GM12875 (cell line): Measurements from ENCODE around the gene HOXA10.

ENCODE experiments used
- H3K4me3 ChIP-seq: one replicate; pipeline ENCODE4 v1.5.1; 2011; ENCODE audit warnings: low read depth, low read length, control low read depth
- CTCF ChIP-seq: IDR thresholded peaks from 2 replicates; pipeline ENCODE4 v1.5.1; 2011; ENCODE audit warnings: low read depth, mild to moderate bottlenecking, control low read depth, inconsistent platforms, low read length, moderate library complexity, borderline replicate concordance; ENCODE audit not compliant: insufficient read depth

Gene HOXA10

DNA sequence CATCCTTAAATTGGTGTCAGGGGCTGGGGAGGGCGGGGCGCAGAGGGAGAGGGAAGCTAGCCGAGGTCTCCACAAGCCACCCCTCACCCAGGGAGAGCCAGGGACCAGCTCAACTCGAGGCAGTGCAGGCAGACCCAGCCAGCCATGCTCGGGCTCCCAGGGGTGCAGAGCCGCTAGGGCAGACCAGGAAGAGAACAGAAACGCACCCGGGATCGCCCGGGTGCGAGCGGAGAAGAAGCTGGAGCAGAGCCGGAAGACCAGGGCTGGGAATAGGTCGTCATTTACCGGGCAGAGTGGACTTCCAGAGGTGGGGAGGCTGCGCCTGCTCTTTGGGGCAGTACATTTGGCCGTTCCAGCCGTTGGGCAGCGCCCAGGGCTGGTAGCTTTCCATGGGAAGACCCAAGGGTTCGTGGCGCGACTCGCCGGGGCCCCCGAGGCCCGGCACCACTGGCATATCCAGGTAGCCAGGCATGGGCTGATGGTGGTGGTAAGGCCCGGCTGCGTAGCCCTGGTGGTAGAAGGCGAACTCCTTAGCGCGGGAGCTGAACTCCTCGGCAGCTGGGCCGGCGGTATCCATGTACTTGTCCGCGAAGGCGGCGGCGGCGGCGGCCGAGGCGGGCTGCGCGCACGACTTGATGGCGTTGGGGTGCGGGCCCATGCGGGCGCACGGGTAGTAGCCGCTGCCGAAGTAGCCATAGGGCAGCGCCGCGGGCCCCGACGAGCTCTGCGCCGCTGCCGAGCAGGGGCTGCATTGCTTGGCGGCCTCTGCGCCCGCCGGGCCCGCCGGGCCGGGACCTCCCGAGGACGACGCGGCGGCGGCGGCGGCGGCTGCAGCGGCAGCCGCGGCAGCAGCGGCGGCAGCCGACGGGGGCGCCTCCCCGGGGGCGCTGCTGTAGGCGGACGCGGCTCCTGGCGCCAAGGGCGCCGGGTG lies 25.0 kb upstream of the HOXA10 start:
- H3K4me3 ChIP-seq = no peak overlapping the region
- no peak for TF ChIP-seq CTCF

DNA sequence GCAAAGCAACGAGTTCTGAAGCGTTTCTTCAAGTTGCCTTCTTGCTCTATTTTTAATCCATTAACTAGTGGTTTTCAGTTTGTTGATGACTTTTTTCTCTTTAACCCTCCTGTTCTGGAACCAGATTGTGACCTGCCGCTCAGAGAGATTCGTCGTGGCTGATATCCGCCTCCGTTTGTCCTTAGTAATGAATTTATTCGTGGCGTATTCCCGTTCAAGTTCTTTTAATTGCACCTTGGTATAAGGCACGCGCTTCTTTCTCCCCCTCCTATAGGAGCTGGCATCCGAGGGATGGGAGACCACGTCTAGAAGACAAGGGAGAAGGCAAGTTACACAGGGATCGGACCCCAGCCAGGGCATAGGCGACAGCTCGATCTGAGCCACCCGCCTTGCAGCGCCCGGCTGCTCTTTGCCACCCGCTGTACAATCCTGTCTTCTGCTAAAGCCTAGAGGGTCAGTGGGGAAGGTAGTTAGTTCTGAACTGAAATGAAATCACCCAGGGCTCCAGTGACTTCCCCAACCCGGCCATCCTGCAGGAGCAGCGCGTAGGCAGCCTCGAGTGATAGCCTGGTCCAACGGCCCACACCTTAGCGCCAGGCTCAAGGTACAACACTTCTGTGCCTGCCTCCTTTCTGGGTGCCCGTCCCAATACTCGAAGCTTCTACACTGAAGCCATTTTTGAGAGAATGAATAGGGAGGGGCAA lies 24.2 kb upstream of the HOXA10 start:
- H3K4me3 ChIP-seq = no peak overlapping the region
- no peak for TF ChIP-seq CTCF

DNA sequence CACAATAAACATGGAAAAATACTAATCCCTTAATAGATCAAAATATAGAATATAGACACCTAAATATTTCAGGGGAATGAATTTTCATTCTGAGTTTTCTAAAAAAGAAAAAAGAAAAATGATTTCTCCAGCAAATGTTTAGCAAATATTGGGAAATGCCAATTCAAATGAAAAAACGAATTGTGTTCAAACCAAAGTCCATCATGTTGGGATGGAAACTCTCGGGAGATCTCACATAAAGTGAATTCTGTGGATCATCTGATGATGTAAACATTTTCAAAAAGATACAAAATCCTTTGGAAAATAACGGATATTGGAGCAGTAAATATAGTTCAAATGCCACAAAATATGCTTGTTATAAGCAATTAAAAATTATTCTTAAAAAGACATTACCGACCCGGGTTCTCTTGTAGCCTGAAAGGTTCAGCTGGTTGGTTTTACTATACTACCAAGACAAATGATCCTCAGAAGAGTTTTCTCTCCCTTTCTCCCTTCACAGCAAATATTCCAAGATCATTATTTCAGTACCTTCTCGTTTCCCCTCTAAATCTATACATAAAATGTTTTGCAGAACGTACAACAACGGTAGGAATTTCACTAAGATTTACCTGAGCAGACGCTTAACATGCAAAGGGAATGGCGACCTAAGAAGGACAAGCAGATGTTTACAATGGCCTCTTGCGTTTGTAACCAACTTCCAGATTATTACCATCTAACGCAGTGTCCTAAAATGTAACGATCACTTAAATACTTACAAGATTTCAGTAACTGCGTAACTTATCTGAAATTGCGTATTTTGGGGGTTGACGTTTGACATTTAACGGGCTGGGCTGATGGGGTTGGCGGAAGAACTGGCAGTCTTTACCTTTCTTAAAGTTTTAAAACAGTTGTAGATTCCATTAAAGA lies 23.3 kb upstream of the HOXA10 start:
- TF ChIP-seq CTCF = no peak
- no peak overlapping the region for H3K4me3 ChIP-seq

GRCh38 chr7:27196287-27196767 lies 22.2 kb upstream of the HOXA10 start:
- TF ChIP-seq CTCF = peak; percentile 59
- H3K4me3 ChIP-seq = no peak overlapping the region

DNA sequence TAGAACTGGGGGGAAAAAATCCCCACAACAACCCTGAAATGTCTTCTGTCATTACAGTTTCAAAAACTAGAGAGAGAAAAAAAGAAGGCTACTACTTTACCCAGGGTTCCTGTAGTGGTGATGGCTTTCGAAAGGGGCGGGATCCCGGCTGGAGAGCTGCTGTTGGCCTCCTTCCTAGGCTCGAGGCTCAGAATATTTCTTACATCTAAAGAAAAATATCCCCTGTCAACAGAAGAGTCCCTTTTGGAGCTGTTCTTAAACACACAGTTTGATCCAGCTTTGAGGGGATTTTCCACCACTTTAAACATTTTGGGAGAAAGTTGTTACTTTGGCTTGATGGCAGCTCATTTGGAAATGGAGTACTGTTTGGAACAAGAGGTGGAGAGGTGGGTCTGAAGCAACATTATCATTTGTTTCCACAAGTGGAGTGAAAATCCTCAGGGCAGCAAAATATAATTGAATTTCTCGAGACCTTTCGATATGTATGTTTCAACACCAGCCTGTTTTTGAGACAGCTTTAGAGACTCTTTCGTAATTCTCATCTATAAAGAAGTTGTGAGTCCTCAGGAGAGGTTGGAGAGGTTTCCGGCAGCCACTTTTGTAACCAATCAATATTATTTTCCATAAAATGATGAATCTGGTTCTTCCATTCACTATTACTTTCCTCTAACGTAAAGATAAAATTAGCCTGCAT lies 20.7 kb upstream of the HOXA10 start:
- no peak overlapping the region for H3K4me3 ChIP-seq
- no peak for TF ChIP-seq CTCF

DNA sequence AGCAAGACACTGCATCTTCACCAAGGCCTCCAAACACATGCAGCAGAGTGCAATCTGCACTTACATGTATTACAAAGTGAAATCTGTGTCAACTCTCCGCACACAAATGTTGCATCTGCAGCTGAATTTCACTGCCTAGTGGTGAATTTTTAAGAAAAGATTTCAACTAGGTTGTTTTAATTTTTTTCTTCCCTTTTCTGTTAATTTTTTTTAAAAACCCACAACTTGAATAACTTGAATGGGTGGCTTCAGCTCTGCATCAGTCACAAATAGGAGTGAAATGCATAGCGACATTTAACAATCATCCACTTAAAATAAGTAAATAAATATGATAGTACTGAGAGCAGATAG lies 19.9 kb upstream of the HOXA10 start:
- H3K4me3 ChIP-seq = no peak overlapping the region
- no peak for TF ChIP-seq CTCF
